ENCODE data around the gene POLR1G. TPM values are rescaled to one million over a fixed set of nuclear protein-coding genes. Genes with fewer than 3 reads are reported as not detected.

POLR1G gene
- total and polyA plus RNA-seq, 9 of the 15 experiments (the other 6 are each of a cell fraction or from before 2014, with no cell fraction given) = 3.0 to 50.1 (median 27.4) TPM

- TF ChIP-seq HMGXB4 (CRISPR knock-in tag; IDR thresholded peaks at IDR 0.05) (peak; percentile 97), DNMT1 (IDR thresholded peaks at IDR 0.05) (no peak), ZNF280A (IDR thresholded peaks at IDR 0.05; ENCODE audit: low read depth, partially characterized antibody) (no peak), TEAD4 (IDR thresholded peaks at IDR 0.05; ENCODE audit: low read length) (peak; percentile 41; the same call in 1 of the 2 replicates), TEAD4 (CRISPR knock-in tag; IDR thresholded peaks at IDR 0.05; ENCODE audit: borderline replicate concordance) (no peak), POLR2B (IDR thresholded peaks at IDR 0.05; ENCODE audit: low read depth, partially characterized antibody) (peak; percentile 39), STAT5B (CRISPR knock-in tag; IDR thresholded peaks at IDR 0.05) (no peak), PTBP1 (IDR thresholded peaks at IDR 0.05; ENCODE audit: low read depth, low read length) (no peak), ARID1B (IDR thresholded peaks at IDR 0.05) (peak; percentile 66), ZNF766 (CRISPR knock-in tag; conservative IDR thresholded peaks at IDR 0.05) (peak; percentile 73; the same call in 1 of the 2 replicates), ETV6 (IDR thresholded peaks at IDR 0.05; ENCODE audit: borderline replicate concordance in 1 of 2, low read depth in 2 of 2, low read length in 1 of 2) (peak; percentile 55 to 64; a peak in 2 of 4 replicates), ETV6 (CRISPR knock-in tag; IDR thresholded peaks at IDR 0.05; ENCODE audit: borderline replicate concordance) (no peak), ATF1 (CRISPR knock-in tag; IDR thresholded peaks at IDR 0.05) (no peak), ATF1 (tag; IDR thresholded peaks at IDR 0.05) (peak; percentile 86), NEUROD1 (IDR thresholded peaks at IDR 0.05; ENCODE audit: borderline replicate concordance, low read depth, low read length, partially characterized antibody) (peak; percentile 61), TBP (optimal IDR thresholded peaks at IDR 0.05; ENCODE audit: low read depth, low read length) (peak; percentile 67), TFAP4 (CRISPR knock-in tag; IDR thresholded peaks at IDR 0.05; ENCODE audit: borderline replicate concordance) (peak; percentile 67; the same call in 1 of the 2 replicates), NR2C2 (CRISPR knock-in tag; IDR thresholded peaks at IDR 0.05) (peak; percentile 25; the same call in 1 of the 2 replicates), NR2C2 (tag; IDR thresholded peaks at IDR 0.05) (peak; percentile 73), EWSR1 (IDR thresholded peaks at IDR 0.05; ENCODE audit: borderline replicate concordance, low read depth, partially characterized antibody) (no peak), GTF2E2 (tag; IDR thresholded peaks at IDR 0.05) (0 out of 2 replicates have a peak, but pooled peaks have one; percentile 52), CBFB (CRISPR knock-in tag; IDR thresholded peaks at IDR 0.05) (no peak), RAD21 (CRISPR knock-in tag; conservative IDR thresholded peaks at IDR 0.05 in 1 of 2, IDR thresholded peaks at IDR 0.05 in 1 of 2) (peak; percentile 96 to 99)
Measured at GRCh38 chr19:45439569-45440258, 33.3 kb downstream of the POLR1G start (continued).

Measured in K562 (cell line).